Upper lobe of left lung (tissue), 4 donors: ENCODE data around the gene PBX4.

Experiments
- POLR2A ChIP-seq, 4 donors: fragments of 450-650 bp; IDR thresholded peaks; one replicate each; pipeline ENCODE4 v1.5.1; 2016 to 2017; ENCODE audit warnings: antibody characterized with exemption in 4 of 4, mild to moderate bottlenecking in 2 of 4
- POLR2AphosphoS5 ChIP-seq, 2 donors: sonication (generic); formaldehyde crosslinking; IDR thresholded peaks; one replicate each; pipeline ENCODE4 v1.5.1; 2017; ENCODE audit warnings: antibody characterized with exemption in 2 of 2
- TF ChIP-seq, protein P1 (sequence below), 6 experiments: fragments of 450-650 bp in 4 of 6; fragments of 200-600 bp in 2 of 6; sonication (generic) in 2 of 6; IDR thresholded peaks; one replicate each; pipeline ENCODE4 v1.5.1; 2016 to 2019; ENCODE audit warnings: antibody characterized with exemption in 6 of 6

DNA sequence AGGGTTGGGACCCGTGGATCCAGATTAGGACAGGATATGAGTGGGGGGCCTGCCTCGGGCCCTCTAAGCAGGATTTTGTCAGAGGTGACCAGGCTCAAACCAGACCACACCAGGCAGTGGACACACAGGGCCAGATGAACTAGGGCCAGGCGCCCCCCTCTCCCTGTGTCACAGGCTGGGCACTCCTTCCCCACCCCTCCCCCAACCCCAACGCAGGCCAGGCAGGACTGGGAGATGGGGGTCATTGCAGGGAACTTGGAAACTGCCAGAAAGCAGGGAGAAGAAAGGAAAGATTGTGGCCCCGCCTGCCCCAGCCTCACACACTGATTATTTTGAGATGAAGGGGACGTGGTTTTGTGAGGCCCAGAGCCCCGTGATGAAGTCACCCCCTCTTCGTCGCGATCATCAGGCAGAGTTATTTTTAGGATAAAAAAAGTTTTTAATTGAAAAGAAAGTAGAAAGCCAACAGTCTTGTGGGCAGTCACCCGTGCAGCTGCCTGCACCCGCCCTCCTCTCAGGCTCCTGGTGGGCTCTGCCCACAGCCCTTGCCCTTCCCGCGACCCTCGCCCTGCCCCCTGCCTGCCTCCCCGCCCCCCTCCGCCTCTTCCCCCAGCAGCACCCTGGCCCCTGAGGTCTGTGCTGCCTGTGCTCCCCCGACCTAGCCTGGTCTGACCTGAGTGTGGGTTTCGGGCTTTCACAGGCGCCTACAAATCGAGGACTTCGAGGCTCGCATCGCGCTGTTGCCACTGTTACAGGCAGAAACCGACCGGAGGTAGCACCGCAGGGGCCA lies 91.7 kb downstream of the PBX4 start:
- no peak for TF ChIP-seq POLR2A (IDR thresholded peaks at IDR 0.05)
- TF ChIP-seq POLR2AphosphoS5 (IDR thresholded peaks at IDR 0.05): no peak
- TF ChIP-seq, protein P1, sequence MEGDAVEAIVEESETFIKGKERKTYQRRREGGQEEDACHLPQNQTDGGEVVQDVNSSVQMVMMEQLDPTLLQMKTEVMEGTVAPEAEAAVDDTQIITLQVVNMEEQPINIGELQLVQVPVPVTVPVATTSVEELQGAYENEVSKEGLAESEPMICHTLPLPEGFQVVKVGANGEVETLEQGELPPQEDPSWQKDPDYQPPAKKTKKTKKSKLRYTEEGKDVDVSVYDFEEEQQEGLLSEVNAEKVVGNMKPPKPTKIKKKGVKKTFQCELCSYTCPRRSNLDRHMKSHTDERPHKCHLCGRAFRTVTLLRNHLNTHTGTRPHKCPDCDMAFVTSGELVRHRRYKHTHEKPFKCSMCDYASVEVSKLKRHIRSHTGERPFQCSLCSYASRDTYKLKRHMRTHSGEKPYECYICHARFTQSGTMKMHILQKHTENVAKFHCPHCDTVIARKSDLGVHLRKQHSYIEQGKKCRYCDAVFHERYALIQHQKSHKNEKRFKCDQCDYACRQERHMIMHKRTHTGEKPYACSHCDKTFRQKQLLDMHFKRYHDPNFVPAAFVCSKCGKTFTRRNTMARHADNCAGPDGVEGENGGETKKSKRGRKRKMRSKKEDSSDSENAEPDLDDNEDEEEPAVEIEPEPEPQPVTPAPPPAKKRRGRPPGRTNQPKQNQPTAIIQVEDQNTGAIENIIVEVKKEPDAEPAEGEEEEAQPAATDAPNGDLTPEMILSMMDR (IDR thresholded peaks at IDR 0.05): no peak
